Panc1 (cell line): Measurements from ENCODE around the gene LAMC3.
"Not testable (repeated sequence)": the region's sequence is repeated elsewhere in the genome, so short reads cannot be mapped to it uniquely, and the experiment has no call there.

Experiments used
- CTCF ChIP-seq: fragments of 450-650 bp; IDR thresholded peaks from 2 replicates; pipeline ENCODE4 v1.5.1; 2017; ENCODE audit warnings: mild to moderate bottlenecking
- POLR2AphosphoS5 ChIP-seq: IDR thresholded peaks from 2 replicates; pipeline ENCODE4 v1.6.1; 2012; ENCODE audit warnings: mild to moderate bottlenecking, low read depth, low read length, moderate library complexity
- REST ChIP-seq, 2 experiments: IDR thresholded peaks; 2 replicates each; pipeline ENCODE4 v1.6.1; 2011 to 2012; ENCODE audit warnings: low read depth in 2 of 2, control low read depth in 1 of 2, low read length in 1 of 2, mild to moderate bottlenecking in 1 of 2, moderate library complexity in 1 of 2; ENCODE audit not compliant: insufficient read depth in 1 of 2
- TCF7L2 ChIP-seq: IDR thresholded peaks from 2 replicates; pipeline ENCODE4 v1.6.1; 2011; ENCODE audit warnings: mild to moderate bottlenecking, low read depth, low read length, inconsistent platforms

GRCh38 chr9:131034749-131035148 is 25.8 kb downstream of the LAMC3 start:
- TF ChIP-seq CTCF; POLR2AphosphoS5; REST (IDR thresholded peaks at IDR 0.05; ENCODE audit: insufficient read depth in 1 of 2, low read depth in 2 of 2, low read length in 1 of 2); TCF7L2: not testable (repeated sequence)
